ENCODE measurements around the gene TTC9C. TPM values are rescaled to one million over a fixed set of nuclear protein-coding genes. Genes with fewer than 3 reads are reported as not detected.

Gene TTC9C
- total RNA-seq, 1 experiment from 2014 or later, result 35.5 TPM

GRCh38 chr11:62712861-62713260 is 15.4 kb upstream of the TTC9C start:
- no peaks in the 10 kb centered on the region for H3K9me3 Mint-ChIP-seq (ENCODE audit: low read depth, unreplicated experiment)
- no peak for TF ChIP-seq CTCF (IDR thresholded peaks at IDR 0.05; ENCODE audit: unreplicated experiment)
- TSS peak; percentile 18 for BruUV-seq (replicated peaks)
- peaks cover 98% of the 10 kb centered on the region for H3K36me3 Mint-ChIP-seq (ENCODE audit: insufficient read depth, unreplicated experiment)
- intact Hi-C loops (cut with micrococcal nuclease; ENCODE audit: unreplicated experiment), result no loop called here
- peak overlapping the region; percentile 64 for H3K4me3 Mint-ChIP-seq (ENCODE audit: low read depth, unreplicated experiment)
- no peaks in the 10 kb centered on the region for H3K27me3 Mint-ChIP-seq (ENCODE audit: unreplicated experiment)
- CTCF ChIA-PET, result interaction anchor here (1.4 kb wide), 1 partner anchor 74 kb away, joined by 3 read pairs; no protein-coding TSS in a partner anchor
- peaks cover 48% of the 10 kb centered on the region for H3K4me1 Mint-ChIP-seq (ENCODE audit: low read depth, unreplicated experiment)
- peak overlapping the region; percentile 95 for H3K27ac Mint-ChIP-seq (ENCODE audit: unreplicated experiment)
- DNase-seq, result no peak

GRCh38 chr11:62713343-62713742 is 14.9 kb upstream of the TTC9C start:
- no peak for TF ChIP-seq CTCF (IDR thresholded peaks at IDR 0.05; ENCODE audit: unreplicated experiment)
- peaks cover 98% of the 10 kb centered on the region for H3K36me3 Mint-ChIP-seq (ENCODE audit: insufficient read depth, unreplicated experiment)
- no peaks in the 10 kb centered on the region for H3K27me3 Mint-ChIP-seq (ENCODE audit: unreplicated experiment)
- H3K4me3 Mint-ChIP-seq (ENCODE audit: low read depth, unreplicated experiment), result peak overlapping the region; percentile 64
- H3K4me1 Mint-ChIP-seq (ENCODE audit: low read depth, unreplicated experiment), result peaks cover 48% of the 10 kb centered on the region
- intact Hi-C loops (cut with micrococcal nuclease; ENCODE audit: unreplicated experiment), result no loop called here
- CTCF ChIA-PET, result interaction anchor here (1.0 to 1.4 kb wide), 2 partner anchors 73 to 92 kb away, joined by 3 read pairs; partner anchors contain the start of gene B3GAT3
- H3K9me3 Mint-ChIP-seq (ENCODE audit: low read depth, unreplicated experiment), result no peaks in the 10 kb centered on the region
- peak overlapping the region; percentile 95 for H3K27ac Mint-ChIP-seq (ENCODE audit: unreplicated experiment)
- DNase-seq, result peak; percentile 69
- no TSS peak for BruUV-seq (replicated peaks)

GRCh38 chr11:62715150-62716130 is 12.8 kb upstream of the TTC9C start:
- no TSS peak for BruUV-seq (replicated peaks)
- Mint-ChIP-seq H3K27me3 (ENCODE audit: unreplicated experiment) (no peaks in the 10 kb centered on the region), H3K27ac (ENCODE audit: unreplicated experiment) (no peak overlapping the region), H3K9me3 (ENCODE audit: low read depth, unreplicated experiment) (no peaks in the 10 kb centered on the region), H3K4me1 (ENCODE audit: low read depth, unreplicated experiment) (peaks cover 44% of the 10 kb centered on the region), H3K4me3 (ENCODE audit: low read depth, unreplicated experiment) (no peak overlapping the region), H3K36me3 (ENCODE audit: insufficient read depth, unreplicated experiment) (peaks cover 98% of the 10 kb centered on the region)
- no peak for TF ChIP-seq CTCF (IDR thresholded peaks at IDR 0.05; ENCODE audit: unreplicated experiment)
- intact Hi-C loops (cut with micrococcal nuclease; ENCODE audit: unreplicated experiment), result no loop called here
- no peak for DNase-seq
- CTCF ChIA-PET, result interaction anchor here (1.3 kb wide), 1 partner anchor 12 kb away, joined by 3 read pairs; the partner anchor contains the start of gene HNRNPUL2

- no TSS peak for BruUV-seq (replicated peaks)
- CTCF ChIA-PET, result interaction anchor here (1.3 kb wide), 1 partner anchor 11 kb away, joined by 3 read pairs; the partner anchor contains the start of gene HNRNPUL2
- intact Hi-C loops (cut with micrococcal nuclease; ENCODE audit: unreplicated experiment), result no loop called here
- no peak for TF ChIP-seq CTCF (IDR thresholded peaks at IDR 0.05; ENCODE audit: unreplicated experiment)
- Mint-ChIP-seq H3K27ac (ENCODE audit: unreplicated experiment) (no peak overlapping the region), H3K36me3 (ENCODE audit: insufficient read depth, unreplicated experiment) (peaks cover 95% of the 10 kb centered on the region), H3K9me3 (ENCODE audit: low read depth, unreplicated experiment) (no peaks in the 10 kb centered on the region), H3K4me3 (ENCODE audit: low read depth, unreplicated experiment) (no peak overlapping the region), H3K4me1 (ENCODE audit: low read depth, unreplicated experiment) (peaks cover 44% of the 10 kb centered on the region), H3K27me3 (ENCODE audit: unreplicated experiment) (no peaks in the 10 kb centered on the region)
- no peak for DNase-seq
These were observed 12.1 kb upstream of the TTC9C start for GRCh38 chr11:62716206-62716605.
